OCI-LY7 (cell line): ENCODE measurements around the gene ACSM5.

ENCODE experiments used
- EZH2phosphoT487 ChIP-seq: fragments of 200-600 bp; sonication (generic); IDR thresholded peaks from 2 replicates; pipeline ENCODE4 v1.6.1; 2018; ENCODE audit warnings: low read depth, borderline replicate concordance, mild to moderate bottlenecking, mixed run types, antibody characterized with exemption, low read length, moderate library complexity, mixed read lengths
- TF ChIP-seq, protein P1 (sequence below): fragments of 200-600 bp; sonication (generic); conservative IDR thresholded peaks from 2 replicates; pipeline ENCODE4 v1.5.1; 2014; ENCODE audit warnings: mild to moderate bottlenecking, antibody characterized with exemption, low read length, moderate library complexity, mixed read lengths

GRCh38 chr16:20397468-20398074, 11.8 kb upstream of the ACSM5 start:
- TF ChIP-seq, protein P1, sequence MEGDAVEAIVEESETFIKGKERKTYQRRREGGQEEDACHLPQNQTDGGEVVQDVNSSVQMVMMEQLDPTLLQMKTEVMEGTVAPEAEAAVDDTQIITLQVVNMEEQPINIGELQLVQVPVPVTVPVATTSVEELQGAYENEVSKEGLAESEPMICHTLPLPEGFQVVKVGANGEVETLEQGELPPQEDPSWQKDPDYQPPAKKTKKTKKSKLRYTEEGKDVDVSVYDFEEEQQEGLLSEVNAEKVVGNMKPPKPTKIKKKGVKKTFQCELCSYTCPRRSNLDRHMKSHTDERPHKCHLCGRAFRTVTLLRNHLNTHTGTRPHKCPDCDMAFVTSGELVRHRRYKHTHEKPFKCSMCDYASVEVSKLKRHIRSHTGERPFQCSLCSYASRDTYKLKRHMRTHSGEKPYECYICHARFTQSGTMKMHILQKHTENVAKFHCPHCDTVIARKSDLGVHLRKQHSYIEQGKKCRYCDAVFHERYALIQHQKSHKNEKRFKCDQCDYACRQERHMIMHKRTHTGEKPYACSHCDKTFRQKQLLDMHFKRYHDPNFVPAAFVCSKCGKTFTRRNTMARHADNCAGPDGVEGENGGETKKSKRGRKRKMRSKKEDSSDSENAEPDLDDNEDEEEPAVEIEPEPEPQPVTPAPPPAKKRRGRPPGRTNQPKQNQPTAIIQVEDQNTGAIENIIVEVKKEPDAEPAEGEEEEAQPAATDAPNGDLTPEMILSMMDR, result no peak
- no peak for TF ChIP-seq EZH2phosphoT487
